GM23248 (cell line): Measurements from ENCODE around the gene OPHN1. TPM values are rescaled to one million over a fixed set of nuclear protein-coding genes. Genes with fewer than 3 reads are reported as not detected.

Experiments used
- DNase-seq: peaks from one replicate; pipeline ENCODE4 v3.0.0-alpha.2; 2015
- H2AFZ ChIP-seq: fragments of 200-600 bp; sonication (generic); 2 replicates; pipeline ENCODE4 v1.6.1; 2016; ENCODE audit warnings: antibody characterized with exemption
- H3F3A ChIP-seq: fragments of 200-600 bp; sonication (generic); 2 replicates; pipeline ENCODE4 v1.6.1; 2016; ENCODE audit warnings: mild to moderate bottlenecking, antibody characterized with exemption, mixed run types; ENCODE audit not compliant: insufficient read depth
- H3K27ac ChIP-seq: fragments of 200-600 bp; sonication (generic); 2 replicates; pipeline ENCODE4 v1.5.1; 2016; ENCODE audit warnings: mild to moderate bottlenecking
- H3K27me3 ChIP-seq: fragments of 200-600 bp; sonication (generic); replicated peaks from 2 replicates; pipeline ENCODE4 v1.6.1; 2016; ENCODE audit warnings: mild to moderate bottlenecking; ENCODE audit not compliant: insufficient read depth
- H3K36me3 ChIP-seq: fragments of 200-600 bp; sonication (generic); 2 replicates; pipeline ENCODE4 v1.6.1; 2016; ENCODE audit warnings: low read depth, mild to moderate bottlenecking
- H3K4me1 ChIP-seq: fragments of 200-600 bp; sonication (generic); 2 replicates; pipeline ENCODE4 v1.6.1; 2016; ENCODE audit warnings: mild to moderate bottlenecking; ENCODE audit not compliant: insufficient read depth
- H3K4me2 ChIP-seq: fragments of 200-600 bp; sonication (generic); one replicate; pipeline ENCODE4 v1.6.1; 2016; ENCODE audit warnings: mild to moderate bottlenecking; ENCODE audit not compliant: unreplicated experiment
- H3K4me3 ChIP-seq: fragments of 200-600 bp; sonication (generic); 2 replicates; pipeline ENCODE4 v1.5.1; 2016; ENCODE audit warnings: mild to moderate bottlenecking
- H3K79me2 ChIP-seq: fragments of 200-600 bp; sonication (generic); 2 replicates; pipeline ENCODE4 v1.6.1; 2016; ENCODE audit warnings: mild to moderate bottlenecking; ENCODE audit not compliant: insufficient read depth
- H3K9ac ChIP-seq: fragments of 200-600 bp; sonication (generic); 2 replicates; pipeline ENCODE4 v1.6.1; 2016; ENCODE audit warnings: mild to moderate bottlenecking
- H3K9me2 ChIP-seq: fragments of 200-600 bp; sonication (generic); 2 replicates; pipeline ENCODE4 v1.6.1; 2016; ENCODE audit warnings: mixed run types, mild to moderate bottlenecking, moderate library complexity; ENCODE audit not compliant: insufficient read depth
- H3K9me3 ChIP-seq: fragments of 200-600 bp; sonication (generic); one replicate; pipeline ENCODE4 v1.6.1; 2017; ENCODE audit warnings: low read depth
- H4K20me1 ChIP-seq: fragments of 200-600 bp; sonication (generic); 2 replicates; pipeline ENCODE4 v1.6.0; 2016; ENCODE audit not compliant: insufficient read depth
- EZH2 ChIP-seq: fragments of 200-600 bp; sonication (generic); IDR thresholded peaks from 2 replicates; pipeline ENCODE4 v1.6.1; 2018; ENCODE audit warnings: antibody characterized with exemption, mild to moderate bottlenecking; ENCODE audit not compliant: insufficient read depth, poor library complexity, severe bottlenecking
- EZH2phosphoT487 ChIP-seq: fragments of 200-600 bp; sonication (generic); IDR thresholded peaks from 2 replicates; pipeline ENCODE4 v1.6.1; 2018; ENCODE audit warnings: antibody characterized with exemption, moderate library complexity, mild to moderate bottlenecking, low read depth; ENCODE audit not compliant: insufficient read depth
- WGBS, 2 experiments: methylation state at CpG; one replicate each; pipeline ENCODE4 v1.1.6; 2015 to 2017; ENCODE audit warnings: low lambda C conversion rate in 2 of 2, low coverage in 1 of 2; ENCODE audit errors: missing lambda C conversion rate in 2 of 2; 5-methylcytosine and 5-hydroxymethylcytosine counted together
- in situ Hi-C: fragments of 300-500 bp; cut with MboI; formaldehyde crosslinking; loops from 2 replicates; pipeline ENCODE4 v1.15.0; 2020
- polyA plus RNA-seq: library from polyadenylated mRNA; unstranded; fragments of >200 nt; fragmentation: Nextera tagmentation; extraction: Ambion mirVana; gene quantifications from 2 replicates; pipeline ENCODE4 v1.2.1, GENCODE V29; 2016
- total RNA-seq: library from RNA; depleted of rRNA; stranded (reverse); fragments of >200 nt; shearing (Covaris generic); gene quantifications from 2 replicates; pipeline ENCODE4 v1.2.3, GENCODE V29; 2014

The OPHN1 gene
- total and polyA plus RNA-seq, 2 experiments from 2014 or later: 4.3 to 4.5 TPM

DNA sequence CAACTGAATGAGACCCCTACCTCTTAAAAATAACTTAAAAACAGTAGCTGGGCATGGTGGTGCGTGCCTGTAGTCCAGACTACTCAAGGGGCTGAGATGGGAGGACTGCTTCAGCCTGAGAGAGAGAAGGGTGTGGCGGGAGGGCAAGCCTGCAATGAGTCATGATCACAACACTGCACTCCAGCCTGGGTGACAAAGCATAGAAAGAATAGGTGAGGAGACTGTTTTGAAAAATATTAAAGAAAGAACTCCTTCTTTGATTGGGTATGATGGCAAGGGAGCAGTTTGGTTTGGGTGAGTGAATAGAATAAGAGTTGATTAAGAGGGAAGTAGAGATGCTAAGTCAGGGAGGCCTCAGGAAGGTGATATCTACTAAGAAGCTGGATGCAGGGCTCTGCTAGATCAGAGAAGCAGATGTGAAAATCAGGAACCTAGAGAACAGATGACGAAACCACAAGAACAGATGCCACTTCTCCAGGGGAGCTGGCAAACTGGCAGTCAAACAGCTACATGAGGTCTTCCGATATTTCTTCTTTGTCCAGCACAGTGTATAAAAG lies 318.6 kb downstream of the OPHN1 start:
- no peaks in the 10 kb centered on the region for H3K9me3 ChIP-seq
- in situ Hi-C loops: no loop called here
- H3F3A ChIP-seq: no peaks in the 10 kb centered on the region
- H3K27me3 ChIP-seq: no peaks in the 10 kb centered on the region
- no peaks in the 10 kb centered on the region for H4K20me1 ChIP-seq
- no peaks in the 10 kb centered on the region for H3K9me2 ChIP-seq
- no peaks in the 10 kb centered on the region for H3K4me1 ChIP-seq
- H3K4me3 ChIP-seq: no peak overlapping the region
- TF ChIP-seq EZH2 (no peak), EZH2phosphoT487 (no peak)
- H2AFZ ChIP-seq: no peak overlapping the region
- DNase-seq: peak; percentile 58
- H3K79me2 ChIP-seq: no peaks in the 10 kb centered on the region
- WGBS, 2 experiments: 39 to 40% methylated on average over 3 to 4 of the region's 4 CpGs
- H3K27ac ChIP-seq: peak overlapping the region; percentile 21; the same call in 1 of the 2 replicates
- no peaks in the 10 kb centered on the region for H3K36me3 ChIP-seq
- no peak overlapping the region for H3K4me2 ChIP-seq
- H3K9ac ChIP-seq: no peak overlapping the region

DNA sequence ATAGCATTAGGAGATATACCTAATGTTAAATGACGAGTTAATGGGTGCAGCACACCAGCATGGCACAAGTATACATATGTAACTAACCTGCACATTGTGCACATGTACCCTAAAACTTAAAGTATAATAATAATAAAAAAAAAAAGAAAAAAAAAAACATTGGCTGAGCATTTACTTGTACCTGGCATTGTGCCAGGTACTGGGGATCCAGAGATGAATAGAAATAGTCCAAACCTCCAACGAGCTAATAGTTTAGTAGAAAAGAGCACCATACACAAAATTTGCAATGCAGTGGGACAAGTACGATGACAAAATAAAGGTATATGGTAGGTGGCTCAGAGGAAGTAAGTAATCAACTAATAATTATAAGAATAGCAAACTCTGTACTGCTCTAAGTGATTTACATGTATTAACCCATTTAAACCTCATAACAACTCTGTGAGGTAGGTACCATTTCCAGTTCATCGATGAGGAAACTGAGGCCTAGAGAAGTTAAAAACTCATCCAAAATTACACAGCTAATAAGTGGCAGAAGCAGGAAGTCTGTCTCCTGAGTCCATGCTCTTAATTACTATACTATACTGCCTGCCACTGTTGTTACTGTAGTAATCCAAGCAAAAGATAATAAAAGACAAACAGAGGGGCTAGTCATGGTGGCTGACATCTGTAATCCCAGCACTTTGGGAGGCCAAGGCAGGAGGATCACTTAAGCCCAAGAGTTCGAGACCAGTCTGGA lies 319.3 kb downstream of the OPHN1 start:
- DNase-seq: no peak
- Histone ChIP-seq H3K27me3 (no peaks in the 10 kb centered on the region), H3K9ac (no peak overlapping the region), H3K79me2 (no peaks in the 10 kb centered on the region), H3K9me3 (no peaks in the 10 kb centered on the region), H2AFZ (no peak overlapping the region), H3F3A (no peaks in the 10 kb centered on the region), H3K9me2 (no peaks in the 10 kb centered on the region), H3K4me2 (no peak overlapping the region), H3K4me3 (no peak overlapping the region), H4K20me1 (no peaks in the 10 kb centered on the region), H3K36me3 (no peaks in the 10 kb centered on the region), H3K4me1 (no peaks in the 10 kb centered on the region), H3K27ac (no peak overlapping the region)
- TF ChIP-seq EZH2: no peak
- no peak for TF ChIP-seq EZH2phosphoT487
- in situ Hi-C loops: no loop called here
- WGBS, 2 experiments: 75 to 77% methylated on average over 4 of the region's 5 CpGs

DNA sequence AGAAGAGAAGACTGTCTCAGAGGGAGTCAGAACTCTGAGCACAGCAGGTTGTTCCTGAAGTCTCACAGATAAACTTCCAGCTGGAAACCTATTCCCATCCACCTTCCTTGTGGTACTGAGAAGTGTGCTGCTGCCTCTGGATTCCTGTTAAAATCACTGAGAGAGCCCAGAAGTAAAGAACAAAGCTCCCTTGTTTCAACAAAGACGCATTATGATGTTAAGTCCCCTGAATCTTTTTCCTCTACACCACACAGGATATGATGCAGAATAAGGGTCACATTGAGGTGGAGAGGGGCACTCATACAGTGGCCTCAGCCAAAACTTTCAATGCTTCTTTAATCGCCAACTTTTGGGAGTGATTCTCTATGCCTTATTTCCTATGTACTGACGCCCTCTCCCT lies 321.0 kb downstream of the OPHN1 start:
- H2AFZ ChIP-seq: no peak overlapping the region
- 95 to 100% methylated on average over 3 of the region's 3 CpGs for WGBS, 2 experiments
- no peaks in the 10 kb centered on the region for H3K9me3 ChIP-seq
- H3K36me3 ChIP-seq: no peaks in the 10 kb centered on the region
- TF ChIP-seq EZH2: no peak
- TF ChIP-seq EZH2phosphoT487: no peak
- no peaks in the 10 kb centered on the region for H3K4me1 ChIP-seq
- no peaks in the 10 kb centered on the region for H3K9me2 ChIP-seq
- no peak for DNase-seq
- H3K27me3 ChIP-seq: no peaks in the 10 kb centered on the region
- H3K9ac ChIP-seq: no peak overlapping the region
- H3K4me2 ChIP-seq: no peak overlapping the region
- no peak overlapping the region for H3K4me3 ChIP-seq
- H3F3A ChIP-seq: no peaks in the 10 kb centered on the region
- no peaks in the 10 kb centered on the region for H3K79me2 ChIP-seq
- no peaks in the 10 kb centered on the region for H4K20me1 ChIP-seq
- in situ Hi-C loops: no loop called here
- H3K27ac ChIP-seq: no peak overlapping the region

DNA sequence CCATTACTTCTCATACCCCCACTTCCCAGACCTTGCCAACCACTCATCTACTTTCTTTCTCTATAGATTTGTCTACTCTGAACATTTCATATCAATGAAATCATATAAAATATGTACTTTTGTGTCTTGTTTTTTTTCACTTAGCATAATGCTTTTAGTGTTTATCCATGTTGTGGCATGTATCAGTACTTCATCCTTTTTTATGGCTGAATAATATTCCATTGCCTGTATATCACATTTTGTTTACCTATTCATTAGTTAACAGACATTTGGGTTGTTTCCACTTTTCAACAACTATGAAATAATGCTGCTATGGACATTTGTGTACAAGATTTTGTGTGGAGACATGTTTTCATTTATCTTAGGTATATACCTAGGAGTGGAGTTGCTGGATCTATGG lies 324.1 kb downstream of the OPHN1 start:
- H3K9me3 ChIP-seq: no peaks in the 10 kb centered on the region
- no peaks in the 10 kb centered on the region for H3K4me1 ChIP-seq
- H3F3A ChIP-seq: no peaks in the 10 kb centered on the region
- no peaks in the 10 kb centered on the region for H3K36me3 ChIP-seq
- no peak for DNase-seq
- H4K20me1 ChIP-seq: no peaks in the 10 kb centered on the region
- H3K27ac ChIP-seq: no peak overlapping the region
- no peaks in the 10 kb centered on the region for H3K9me2 ChIP-seq
- TF ChIP-seq EZH2phosphoT487: no peak
- H2AFZ ChIP-seq: no peak overlapping the region
- in situ Hi-C loops: no loop called here
- H3K79me2 ChIP-seq: no peaks in the 10 kb centered on the region
- no peaks in the 10 kb centered on the region for H3K27me3 ChIP-seq
- no peak overlapping the region for H3K9ac ChIP-seq
- no peak overlapping the region for H3K4me3 ChIP-seq
- no peak overlapping the region for H3K4me2 ChIP-seq

DNA sequence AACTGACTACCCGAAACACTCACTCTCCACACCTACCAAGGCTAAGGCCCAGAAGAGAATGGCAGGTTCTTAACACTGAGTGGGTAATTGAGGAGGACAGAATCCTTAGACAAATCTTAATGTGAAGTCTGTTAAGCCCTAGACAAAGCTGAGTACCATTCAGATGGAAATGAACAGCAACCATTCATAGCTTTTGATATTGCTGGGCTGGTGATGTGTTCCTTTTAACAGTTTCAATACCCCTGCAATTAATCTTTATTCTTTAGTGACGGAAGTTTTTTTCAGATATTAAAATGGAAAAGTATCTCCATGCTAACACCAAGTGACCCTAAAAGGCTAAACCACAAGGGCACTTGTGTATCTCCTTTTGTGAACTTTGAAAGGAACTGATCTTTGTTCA lies 334.9 kb downstream of the OPHN1 start:
- no peak overlapping the region for H3K4me3 ChIP-seq
- no peaks in the 10 kb centered on the region for H3F3A ChIP-seq
- H4K20me1 ChIP-seq: no peaks in the 10 kb centered on the region
- H3K27me3 ChIP-seq: no peaks in the 10 kb centered on the region
- H3K36me3 ChIP-seq: no peaks in the 10 kb centered on the region
- TF ChIP-seq EZH2: no peak
- TF ChIP-seq EZH2phosphoT487: no peak
- H3K9me3 ChIP-seq: no peaks in the 10 kb centered on the region
- H3K9me2 ChIP-seq: no peaks in the 10 kb centered on the region
- H3K79me2 ChIP-seq: no peaks in the 10 kb centered on the region
- H3K4me2 ChIP-seq: no peak overlapping the region
- WGBS, 2 experiments: 96 to 100% methylated on average over 2 of the region's 2 CpGs
- in situ Hi-C loops: no loop called here
- no peaks in the 10 kb centered on the region for H3K4me1 ChIP-seq
- H2AFZ ChIP-seq: no peak overlapping the region
- no peak overlapping the region for H3K9ac ChIP-seq
- no peak for DNase-seq
- H3K27ac ChIP-seq: no peak overlapping the region
